K562 (cell line): ENCODE measurements around the gene FBXO11. TPM values are rescaled to one million over a fixed set of nuclear protein-coding genes. Genes with fewer than 3 reads are reported as not detected.
A peak's percentile ranks its signal among the peaks of the same experiment; 100 is the strongest.

Experiments used
- ATAC-seq: fragments of 200-7000 bp; cut with Tn5 transposase; 3 replicates; pipeline ENCODE4 v1.9.1; 2020; ENCODE audit warnings: moderate library complexity
- BruUV-seq: library from RNA; stranded (reverse); fragments of 400-500 nt; replicated peaks from 2 replicates; lab custom pipeline; 2021; lab: Mats Ljungman, UMichigan
- CTCF ChIA-PET: fragments of 300-600 bp; formaldehyde crosslinking; extraction: SDS; loops from one replicate; lab custom pipeline; 2021; ENCODE audit warnings: low intra/inter-chr PET ratio; lab: Yijun Ruan, JAX
- POLR2A ChIA-PET: fragments of 300-600, 350-650 bp; sonication (Branson Sonifier 250); formaldehyde crosslinking; extraction: SDS; loops from one replicate; lab custom pipeline; 2021; ENCODE audit warnings: antibody characterized with exemption, inconsistent platforms; lab: Yijun Ruan, JAX
- DNase-seq, 4 experiments: peaks; one replicate each; pipeline versions ENCODE4 v3.0.0 to v3.0.0-alpha.2; 2011 to 2018; ENCODE audit warnings: low spot score in 3 of 4, mixed read lengths in 3 of 4; ENCODE audit errors: extremely low read depth in 1 of 4
- FAIRE-seq: peaks from 2 replicates; lab custom pipeline; 2011; peaks lifted over from hg19 to GRCh38; lab: Jason Lieb, UNC
- H2AFZ ChIP-seq: 2 replicates; pipeline ENCODE4 v1.6.0; 2011; ENCODE audit warnings: low read depth, low read length, control low read depth, inconsistent platforms
- H3K27ac ChIP-seq: fragments of 200-600 bp; 3 replicates; pipeline ENCODE4 v1.8.0; 2011; ENCODE audit warnings: low read depth, mild to moderate bottlenecking, control low read depth, inconsistent platforms, low read length, moderate library complexity, mixed read lengths; ENCODE audit errors: extremely low read depth
- H3K27me3 ChIP-seq, 2 experiments: fragments of 300-600 bp in 1 of 2; 2 replicates in 1 of 2; 3 replicates in 1 of 2; pipeline versions ENCODE4 v1.6.0 to v1.8.0; 2011; ENCODE audit warnings: inconsistent platforms in 2 of 2, low read length in 2 of 2, mild to moderate bottlenecking in 1 of 2, mixed read lengths in 1 of 2, moderate library complexity in 1 of 2; ENCODE audit not compliant: control insufficient read depth in 2 of 2, insufficient read depth in 2 of 2
- H3K36me3 ChIP-seq: fragments of 300-600 bp; 3 replicates; pipeline ENCODE4 v1.8.0; 2011; ENCODE audit warnings: mild to moderate bottlenecking, low read length, inconsistent platforms; ENCODE audit not compliant: control insufficient read depth, insufficient read depth
- H3K4me1 ChIP-seq, 2 experiments: fragments of 200-600 bp in 1 of 2; replicated peaks in 1 of 2; 2 replicates in 1 of 2; 3 replicates in 1 of 2; pipeline versions ENCODE4 v1.5.1 to v1.8.0; 2011; ENCODE audit warnings: inconsistent platforms in 2 of 2, low read length in 2 of 2, mild to moderate bottlenecking in 1 of 2, mixed read lengths in 1 of 2, moderate library complexity in 1 of 2; ENCODE audit not compliant: control insufficient read depth in 2 of 2, insufficient read depth in 2 of 2
- H3K4me2 ChIP-seq: 2 replicates; pipeline ENCODE4 v1.6.1; 2011; ENCODE audit warnings: low read length, control low read depth, inconsistent platforms, mixed read lengths; ENCODE audit not compliant: insufficient read depth
- H3K4me3 ChIP-seq: fragments of 200-600 bp; sonication (generic), shearing (Covaris generic); 2 replicates; pipeline ENCODE4 v1.5.1; 2016; ENCODE audit warnings: control low read depth, inconsistent platforms
- H3K79me2 ChIP-seq: fragments of 200-600 bp; 3 replicates; pipeline ENCODE4 v1.8.0; 2011; ENCODE audit warnings: low read length, inconsistent platforms; ENCODE audit not compliant: control insufficient read depth, insufficient read depth
- H3K9ac ChIP-seq, 2 experiments: 2 replicates each; pipeline versions ENCODE4 v1.6.0 to v1.6.1; 2011; ENCODE audit warnings: low read depth in 2 of 2, low read length in 2 of 2, control low read depth in 1 of 2, inconsistent platforms in 1 of 2, mild to moderate bottlenecking in 1 of 2, mixed read lengths in 1 of 2; ENCODE audit not compliant: insufficient read depth in 1 of 2
- H3K9me1 ChIP-seq: one replicate; pipeline ENCODE4 v1.6.0; 2011; ENCODE audit warnings: inconsistent platforms, mild to moderate bottlenecking, low read length, moderate library complexity; ENCODE audit not compliant: control insufficient read depth, insufficient read depth
- H3K9me3 ChIP-seq: replicated peaks from 2 replicates; pipeline ENCODE4 v1.5.1; 2011; ENCODE audit warnings: low read depth, low read length, inconsistent platforms; ENCODE audit not compliant: control insufficient read depth, insufficient read depth
- H4K20me1 ChIP-seq: replicated peaks from 2 replicates; pipeline ENCODE4 v1.6.1; 2011; ENCODE audit warnings: low read length, inconsistent platforms, mixed read lengths; ENCODE audit not compliant: control insufficient read depth, insufficient read depth
- BRCA1 ChIP-seq, 2 experiments: fragments of 450-650 bp in 1 of 2; sonication (generic) in 1 of 2; formaldehyde crosslinking in 1 of 2; IDR thresholded peaks; 2 replicates each; pipeline versions ENCODE4 v1.5.0 to v1.6.1; 2017 to 2020; ENCODE audit warnings: mild to moderate bottlenecking in 1 of 2, missing genetic modification reagents in 1 of 2
- CBX1 ChIP-seq: sonication (generic); IDR thresholded peaks from 2 replicates; pipeline ENCODE4 v1.6.1; 2016; ENCODE audit warnings: antibody characterized with exemption, low read depth, mild to moderate bottlenecking
- CEBPG ChIP-seq, 3 experiments: fragments of 200-800 bp in 1 of 3; sonication (Bioruptor generic) in 1 of 3; sonication (generic) in 1 of 3; formaldehyde crosslinking in 1 of 3; IDR thresholded peaks in 2 of 3; conservative IDR thresholded peaks in 1 of 3; 2 replicates each; pipeline versions ENCODE4 v1.6.1 to v1.8.0; 2016 to 2022; ENCODE audit warnings: missing compliant biosample characterization in 2 of 3, missing genetic modification characterization in 2 of 3, mild to moderate bottlenecking in 1 of 3, missing genetic modification reagents in 1 of 3
- CREBBP ChIP-seq: IDR thresholded peaks from one replicate; pipeline ENCODE4 v1.6.1; 2012; ENCODE audit warnings: low read depth, mild to moderate bottlenecking, control low read depth, inconsistent platforms, low read length
- ELF4 ChIP-seq: fragments of 450-650 bp; formaldehyde crosslinking; IDR thresholded peaks from 2 replicates; pipeline ENCODE4 v1.4.0; 2022; ENCODE audit warnings: missing genetic modification characterization
- ESRRB ChIP-seq: fragments of 250-450 bp; sonication (Bioruptor Pico); IDR thresholded peaks from 2 replicates; pipeline ENCODE4 v1.5.0; 2020; ENCODE audit warnings: mild to moderate bottlenecking, moderate library complexity, borderline replicate concordance
- GATAD2A ChIP-seq: fragments of 450-650 bp; IDR thresholded peaks from 2 replicates; pipeline ENCODE4 v1.6.1; 2017
- HSF4 ChIP-seq: fragments of 250-450 bp; sonication (Bioruptor Pico); IDR thresholded peaks from 2 replicates; pipeline ENCODE4 v2.1.2; 2022; ENCODE audit warnings: mild to moderate bottlenecking, moderate library complexity, borderline replicate concordance
- MEF2D ChIP-seq: conservative IDR thresholded peaks from 2 replicates; pipeline ENCODE4 v1.6.1; 2016; ENCODE audit warnings: low read depth, missing genetic modification characterization, missing compliant biosample characterization
- MXI1 ChIP-seq: IDR thresholded peaks from 2 replicates; pipeline ENCODE4 v1.6.1; 2011; ENCODE audit warnings: low read depth, mild to moderate bottlenecking, improper control_type of control experiment, low read length
- PTBP1 ChIP-seq: fragments of 200-400 bp; formaldehyde crosslinking; IDR thresholded peaks from 2 replicates; pipeline ENCODE4 v1.6.1; 2017; ENCODE audit warnings: low read depth, low read length
- SMARCA5 ChIP-seq: fragments of 450-650 bp; IDR thresholded peaks from 2 replicates; pipeline ENCODE4 v1.6.1; 2016
- TAF9B ChIP-seq: fragments of 450-650 bp; IDR thresholded peaks from 2 replicates; pipeline ENCODE4 v1.6.1; 2018; ENCODE audit warnings: mild to moderate bottlenecking; ENCODE audit not compliant: partially characterized antibody
- TRIM24 ChIP-seq, 2 experiments: fragments of 450-650 bp; IDR thresholded peaks; 2 replicates each; pipeline ENCODE4 v1.6.1; 2016
- XRCC3 ChIP-seq: fragments of 450-650 bp; IDR thresholded peaks from 2 replicates; pipeline ENCODE4 v1.6.1; 2017; ENCODE audit warnings: mild to moderate bottlenecking, moderate library complexity
- ZNF384 ChIP-seq: IDR thresholded peaks from 2 replicates; pipeline ENCODE4 v1.6.1; 2012; ENCODE audit warnings: low read depth, low read length, improper control_type of control experiment
- WGBS: fragments of 100-300 bp; shearing (Covaris generic); methylation state at CpG from one replicate; pipeline ENCODE4 v1.1.6; 2016; ENCODE audit warnings: low coverage, mixed read lengths; ENCODE audit not compliant: insufficient coverage; ENCODE audit errors: missing lambda C conversion rate; 5-methylcytosine and 5-hydroxymethylcytosine counted together
- in situ Hi-C: fragments of 300-500 bp; cut with MboI; formaldehyde crosslinking; loops from 4 replicates; pipeline ENCODE4 v1.15.0; 2018; ENCODE audit warnings: inconsistent platforms, mixed read lengths
- intact Hi-C: fragments of 100-400 bp; cut with micrococcal nuclease; formaldehyde crosslinking; loops from 2 replicates; pipeline ENCODE4 v1.14.2; 2022
- polyA plus RNA-seq, 8 experiments: library from polyadenylated mRNA; depleted of rRNA in 4 of 8; stranded (reverse) in 5 of 8; unstranded in 3 of 8; fragments of >200 nt; fragmentation: Nextera tagmentation in 2 of 8; fragmentation: Illumina TruSeq in 1 of 8; extraction: Ambion mirVana in 2 of 8; extraction: Trizol in 1 of 8; gene quantifications; 2 replicates each; pipeline versions ENCODE4 v1.2.1 to v1.2.3, GENCODE V29; 2011 to 2014; ENCODE audit warnings: inconsistent platforms in 1 of 8, missing spikeins in 1 of 8
- total RNA-seq, 7 experiments: library from RNA; depleted of rRNA in 6 of 7; stranded (reverse); fragments of >200 nt in 6 of 7; fragmentation: Illumina TruSeq in 2 of 7; extraction: Trizol in 2 of 7; gene quantifications; 2 replicates each; pipeline versions ENCODE4 v1.2.1 to v1.2.3, GENCODE V29; 2011 to 2021; ENCODE audit warnings: low replicate concordance in 1 of 7
- TF ChIP-seq, protein P1 (sequence below): fragments of 250-450 bp; sonication (Bioruptor Pico); IDR thresholded peaks from 2 replicates; pipeline ENCODE4 v1.5.0; 2020; ENCODE audit warnings: mild to moderate bottlenecking, borderline replicate concordance
- TF ChIP-seq, protein P2 (sequence below), 2 experiments: fragments of 450-650 bp in 1 of 2; sonication (generic) in 1 of 2; formaldehyde crosslinking in 1 of 2; IDR thresholded peaks in 1 of 2; conservative IDR thresholded peaks in 1 of 2; 2 replicates each; pipeline versions ENCODE4 v1.6.1 to v1.8.1; 2016 to 2023; ENCODE audit warnings: mild to moderate bottlenecking in 2 of 2, moderate library complexity in 2 of 2, inconsistent platforms in 1 of 2, missing genetic modification reagents in 1 of 2

Gene FBXO11
- total and polyA plus RNA-seq, 9 of the 15 experiments (the other 6 are each of a cell fraction or from before 2014, with no cell fraction given): 8.8 to 44.5 (median 24.1) TPM

DNA sequence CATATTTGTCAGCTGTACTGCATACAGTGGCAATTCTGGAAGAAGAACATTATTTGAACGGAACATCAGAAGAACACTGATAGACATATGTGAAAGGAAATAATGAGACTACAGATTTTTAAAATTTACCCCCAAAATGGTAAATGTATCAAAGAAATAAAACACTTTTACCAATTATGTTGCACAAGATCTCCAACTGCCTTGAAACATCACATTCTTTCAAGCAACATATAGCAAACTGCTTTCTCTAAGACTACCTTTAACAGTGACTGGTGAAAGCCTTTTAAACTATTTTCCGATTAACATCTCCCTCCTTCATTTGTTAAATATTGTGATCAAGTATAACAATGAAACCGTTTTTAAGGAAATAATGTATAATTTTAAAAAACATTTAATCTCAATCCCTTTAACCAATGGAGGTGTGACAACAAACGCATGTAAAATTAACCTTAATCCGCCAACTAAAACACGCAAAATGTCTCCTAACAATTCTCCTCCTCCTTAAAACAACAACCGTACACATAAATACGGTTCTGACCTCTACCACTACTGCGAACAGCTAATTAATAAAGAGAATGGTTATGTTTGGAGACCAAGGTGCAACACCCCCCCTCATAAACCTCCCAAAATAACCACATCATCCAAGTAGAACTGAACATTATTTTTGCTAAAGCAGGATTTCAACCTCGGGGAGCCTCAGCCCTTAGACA, 2.4 kb downstream of the FBXO11 start:
- Histone ChIP-seq H3K27ac (peak overlapping the region; percentile 89), H3K9me3 (no peaks in the 10 kb centered on the region), H3K9ac (peak overlapping the region; percentile 87 to 95; a peak in 3 of 4 replicates), H3K4me3 (peak overlapping the region; percentile 93), H3K9me1 (no peaks in the 10 kb centered on the region), H2AFZ (0 out of 2 replicates have a peak overlapping the region, but pooled peaks have one; percentile 17), H3K27me3 (no peaks in the 10 kb centered on the region), H3K4me1 (peaks cover 10 to 28% of the 10 kb centered on the region in 2 experiments), H3K36me3 (peaks cover 3% of the 10 kb centered on the region; the same call in 1 of the 3 replicates), H3K4me2 (peak overlapping the region; percentile 90), H3K79me2 (peaks cover 71% of the 10 kb centered on the region), H4K20me1 (peaks cover 7% of the 10 kb centered on the region; the same call in 1 of the 2 replicates)
- ATAC-seq (no peak), FAIRE-seq (peak; percentile 54), DNase-seq (peak in 1 of 4 experiments; percentile 11)
- TSS peak; percentile 38 for BruUV-seq
- ChIA-PET CTCF (no interaction called here), POLR2A (interaction anchor here (0.5 kb wide), 1 partner anchor 51 kb away, joined by 3 read pairs; no protein-coding TSS in a partner anchor)
- in situ Hi-C loops (no loop called here), intact Hi-C loops (no loop called here)
- 0% methylated on average over 10 of the region's 10 CpGs for WGBS
- TF ChIP-seq HSF4 (CRISPR knock-in tag) (no peak), ZNF384 (no peak), BRCA1 (IDR thresholded peaks at IDR 0.05) (no peak), BRCA1 (CRISPR knock-in tag; IDR thresholded peaks at IDR 0.05) (no peak), TAF9B (no peak), CBX1 (no peak), ELF4 (0 out of 2 replicates have a peak, but pooled peaks have one; percentile 45), PTBP1 (no peak), ESRRB (CRISPR knock-in tag) (no peak), MEF2D (no peak), GATAD2A (no peak), MXI1 (no peak), CREBBP (no peak), SMARCA5 (0 out of 2 replicates have a peak, but pooled peaks have one; percentile 40), TRIM24 (IDR thresholded peaks at IDR 0.05) (no peak), XRCC3 (no peak), CEBPG (CRISPR knock-in tag; IDR thresholded peaks at IDR 0.05) (no peak), CEBPG (tag; conservative IDR thresholded peaks at IDR 0.05 in 1 of 2, IDR thresholded peaks at IDR 0.05 in 1 of 2) (peak in 1 of 2 experiments; percentile 44; a peak in 1 of 4 replicates)
- TF ChIP-seq, protein P1, sequence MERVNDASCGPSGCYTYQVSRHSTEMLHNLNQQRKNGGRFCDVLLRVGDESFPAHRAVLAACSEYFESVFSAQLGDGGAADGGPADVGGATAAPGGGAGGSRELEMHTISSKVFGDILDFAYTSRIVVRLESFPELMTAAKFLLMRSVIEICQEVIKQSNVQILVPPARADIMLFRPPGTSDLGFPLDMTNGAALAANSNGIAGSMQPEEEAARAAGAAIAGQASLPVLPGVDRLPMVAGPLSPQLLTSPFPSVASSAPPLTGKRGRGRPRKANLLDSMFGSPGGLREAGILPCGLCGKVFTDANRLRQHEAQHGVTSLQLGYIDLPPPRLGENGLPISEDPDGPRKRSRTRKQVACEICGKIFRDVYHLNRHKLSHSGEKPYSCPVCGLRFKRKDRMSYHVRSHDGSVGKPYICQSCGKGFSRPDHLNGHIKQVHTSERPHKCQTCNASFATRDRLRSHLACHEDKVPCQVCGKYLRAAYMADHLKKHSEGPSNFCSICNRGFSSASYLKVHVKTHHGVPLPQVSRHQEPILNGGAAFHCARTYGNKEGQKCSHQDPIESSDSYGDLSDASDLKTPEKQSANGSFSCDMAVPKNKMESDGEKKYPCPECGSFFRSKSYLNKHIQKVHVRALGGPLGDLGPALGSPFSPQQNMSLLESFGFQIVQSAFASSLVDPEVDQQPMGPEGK (CRISPR knock-in tag): no peak
- TF ChIP-seq, protein P2, sequence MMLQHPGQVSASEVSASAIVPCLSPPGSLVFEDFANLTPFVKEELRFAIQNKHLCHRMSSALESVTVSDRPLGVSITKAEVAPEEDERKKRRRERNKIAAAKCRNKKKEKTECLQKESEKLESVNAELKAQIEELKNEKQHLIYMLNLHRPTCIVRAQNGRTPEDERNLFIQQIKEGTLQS (IDR thresholded peaks at IDR 0.05): no peak
- TF ChIP-seq, protein P2 (CRISPR knock-in tag; conservative IDR thresholded peaks at IDR 0.05): no peak
